HG03439 (cell line): ENCODE measurements around the gene ALX1.

Experiments used
- ATAC-seq: cut with Tn5 transposase; IDR thresholded peaks from one replicate; pipeline ENCODE4 v1.9.1; 2021; ENCODE audit warnings: mild to moderate bottlenecking, moderate library complexity; ENCODE audit not compliant: unreplicated experiment

The ALX1 gene

GRCh38 chr12:85280165-85280983 is at the start of gene ALX1:
ALX1 (plus strand) TSS chr12:85280220; CDS start chr12:85280262, 42 bp downstream.
- ATAC-seq: peak; percentile 65

DNA sequence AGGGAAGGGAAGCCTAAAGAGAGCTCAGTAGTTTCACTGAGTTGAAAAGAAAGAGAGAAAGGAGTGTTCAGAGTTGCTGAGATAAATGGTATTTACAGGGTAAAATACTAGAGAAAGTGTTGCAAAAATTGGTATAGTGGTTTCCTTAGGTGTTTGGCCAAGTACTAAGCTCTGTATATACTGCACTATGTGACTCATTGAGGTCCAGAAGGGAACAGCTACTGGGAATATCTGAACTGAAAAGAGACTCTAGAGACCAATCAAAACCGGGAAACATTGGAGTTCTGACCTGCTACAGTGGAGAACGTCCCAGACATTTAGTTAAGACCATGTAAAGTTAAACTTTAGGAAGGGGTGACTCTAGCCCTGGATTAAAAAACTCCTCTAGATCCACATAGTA is 42.7 kb upstream of the ALX1 start:
- no peak for ATAC-seq

- no peak for ATAC-seq
Observed at GRCh38 chr12:85244561-85244960, 35.5 kb upstream of the ALX1 start.

DNA sequence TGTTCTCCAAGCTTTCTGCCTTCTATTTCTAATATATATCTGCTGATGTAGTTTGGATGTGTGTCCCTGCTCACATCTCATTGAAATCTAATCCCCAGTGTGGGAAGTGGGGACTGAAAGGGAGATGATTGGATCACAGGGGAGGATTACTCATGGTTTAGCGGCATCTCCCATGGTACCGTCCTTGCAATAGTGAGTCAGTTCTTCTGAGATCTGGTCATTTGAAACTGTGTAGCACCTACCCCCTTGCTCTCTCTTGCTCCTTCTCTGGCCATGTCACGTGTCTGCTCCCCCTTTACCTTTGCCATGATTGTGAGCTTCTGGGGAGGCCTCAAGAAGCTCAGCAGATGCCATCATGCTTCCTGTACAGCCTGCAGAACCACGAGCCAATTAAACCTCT is 26.2 kb upstream of the ALX1 start:
- ATAC-seq: no peak

DNA sequence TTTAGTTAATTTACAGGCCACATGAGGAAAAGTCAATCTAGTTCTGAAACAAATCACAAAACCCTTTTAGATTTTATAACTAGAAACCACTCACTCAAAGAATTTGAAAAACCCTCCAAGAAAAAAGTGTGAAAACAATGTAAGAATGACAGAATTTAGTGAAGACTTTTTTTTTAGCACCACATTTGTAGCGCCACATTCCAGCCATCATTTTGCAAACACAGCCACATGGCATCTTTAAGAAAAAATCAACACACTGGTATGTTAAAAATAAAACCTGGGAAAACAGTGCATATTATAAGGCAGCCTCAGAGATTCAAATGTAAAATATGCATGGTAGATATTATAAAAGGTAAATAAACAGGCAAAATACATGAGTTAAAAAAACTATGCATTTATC is 22.3 kb upstream of the ALX1 start:
- ATAC-seq: no peak

DNA sequence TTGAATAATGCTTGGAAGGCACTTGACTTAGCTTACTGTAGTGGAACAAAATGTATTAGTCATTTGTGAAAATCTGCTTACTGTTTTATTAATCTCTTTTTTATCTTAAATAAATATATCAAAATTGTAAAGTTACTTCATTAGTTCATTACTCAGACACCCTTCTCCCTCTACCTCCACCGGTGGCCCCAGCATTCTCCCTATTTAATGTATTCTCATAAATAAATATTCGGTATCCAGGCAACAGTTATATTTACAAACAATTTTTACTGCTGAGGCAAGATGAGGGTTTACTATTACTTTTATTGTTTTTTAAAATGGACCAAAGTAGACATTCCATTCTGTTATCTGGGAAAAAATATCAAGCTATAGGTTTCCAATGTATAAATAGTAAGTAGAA is 19.6 kb upstream of the ALX1 start:
- no peak for ATAC-seq

DNA sequence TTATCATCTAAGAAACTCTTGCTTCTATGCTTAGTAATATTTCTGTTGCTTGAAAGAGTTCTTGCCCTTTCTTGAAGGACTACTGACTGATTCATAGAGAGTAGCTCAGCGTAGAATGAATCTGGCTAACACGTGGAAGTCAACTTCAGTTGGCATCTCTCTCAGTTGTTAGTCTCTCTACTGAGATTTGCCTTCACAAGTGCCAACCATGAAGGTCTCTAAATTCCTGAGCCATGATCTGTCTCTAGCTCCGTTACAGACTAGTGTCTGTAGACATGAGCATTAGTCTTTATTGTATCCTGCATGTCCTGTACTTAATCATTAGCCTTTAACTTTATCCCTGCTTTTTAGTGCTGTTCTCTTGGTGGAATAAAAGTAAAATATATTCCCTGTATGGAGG is 19.1 kb upstream of the ALX1 start:
- ATAC-seq: no peak

- ATAC-seq: no peak
Observed at GRCh38 chr12:85266356-85266755, 13.7 kb upstream of the ALX1 start.

DNA sequence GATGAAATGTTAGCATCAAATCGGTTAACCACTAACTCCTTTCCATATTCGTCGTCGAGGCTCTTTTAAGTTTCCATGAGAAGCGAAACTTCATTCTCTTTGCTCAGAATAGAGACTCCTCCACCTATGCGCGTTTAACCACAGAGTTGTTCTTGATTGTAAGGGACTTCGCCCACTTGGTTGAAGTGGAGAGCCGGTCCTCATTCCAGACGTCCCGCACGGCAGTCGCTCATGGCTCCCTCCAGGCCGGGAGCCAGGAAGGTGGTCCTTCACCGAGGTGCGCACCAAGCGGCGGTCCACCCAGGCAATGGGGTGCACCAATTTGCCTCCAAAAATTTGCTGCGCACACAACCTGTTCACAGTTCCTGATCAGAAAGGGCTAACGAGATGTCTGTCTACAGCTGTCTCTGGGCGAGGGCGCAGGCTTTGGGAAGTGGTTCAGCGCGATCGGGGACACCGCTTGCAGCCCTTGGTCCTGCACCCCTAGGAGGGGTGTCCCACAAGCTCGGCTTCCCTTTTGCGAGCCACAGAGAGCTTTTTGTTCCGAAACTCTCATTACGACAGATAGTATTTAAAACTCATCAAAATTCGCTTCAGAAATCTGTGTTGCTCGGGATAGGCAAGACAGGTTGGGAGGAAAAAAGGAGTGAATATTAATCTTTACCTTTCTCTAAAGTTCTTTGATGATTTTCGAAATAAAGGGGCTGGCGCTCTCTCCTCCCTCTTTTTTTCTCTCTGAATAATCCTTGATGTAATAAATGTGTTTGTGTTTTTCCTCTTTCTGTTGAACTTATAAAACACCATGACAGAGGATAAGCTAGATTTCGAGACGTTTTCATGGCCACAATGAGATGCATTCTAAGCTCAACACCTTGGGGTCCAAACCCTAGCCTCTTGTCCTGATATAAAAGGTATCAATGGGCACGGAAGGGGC is 6.4 kb upstream of the ALX1 start:
- no peak for ATAC-seq

GRCh38 chr12:85274315-85274651 is 5.7 kb upstream of the ALX1 start:
- ATAC-seq: no peak

DNA sequence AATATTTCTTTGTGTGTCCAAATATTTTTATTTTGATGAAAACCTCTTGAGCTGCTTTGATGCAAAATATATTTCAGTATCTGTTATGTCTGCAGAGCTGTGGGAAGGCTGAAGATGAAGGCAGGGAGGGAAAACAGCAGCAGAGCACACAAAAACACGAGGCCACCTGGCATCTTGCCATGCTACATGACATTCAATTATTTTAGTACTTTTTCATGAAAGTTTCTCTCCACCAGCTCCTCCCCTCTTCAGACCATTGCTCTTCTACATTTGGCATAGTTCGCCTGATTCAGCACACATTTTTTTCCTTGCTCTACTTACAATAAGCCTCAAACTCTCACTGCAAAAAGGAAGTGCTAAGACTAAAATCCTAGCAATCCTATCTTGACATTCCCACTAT is 4.6 kb upstream of the ALX1 start:
- no peak for ATAC-seq

GRCh38 chr12:85277191-85277590 is 2.8 kb upstream of the ALX1 start:
- ATAC-seq: no peak

GRCh38 chr12:85277900-85278597 is 2.0 kb upstream of the ALX1 start:
- ATAC-seq: no peak

DNA sequence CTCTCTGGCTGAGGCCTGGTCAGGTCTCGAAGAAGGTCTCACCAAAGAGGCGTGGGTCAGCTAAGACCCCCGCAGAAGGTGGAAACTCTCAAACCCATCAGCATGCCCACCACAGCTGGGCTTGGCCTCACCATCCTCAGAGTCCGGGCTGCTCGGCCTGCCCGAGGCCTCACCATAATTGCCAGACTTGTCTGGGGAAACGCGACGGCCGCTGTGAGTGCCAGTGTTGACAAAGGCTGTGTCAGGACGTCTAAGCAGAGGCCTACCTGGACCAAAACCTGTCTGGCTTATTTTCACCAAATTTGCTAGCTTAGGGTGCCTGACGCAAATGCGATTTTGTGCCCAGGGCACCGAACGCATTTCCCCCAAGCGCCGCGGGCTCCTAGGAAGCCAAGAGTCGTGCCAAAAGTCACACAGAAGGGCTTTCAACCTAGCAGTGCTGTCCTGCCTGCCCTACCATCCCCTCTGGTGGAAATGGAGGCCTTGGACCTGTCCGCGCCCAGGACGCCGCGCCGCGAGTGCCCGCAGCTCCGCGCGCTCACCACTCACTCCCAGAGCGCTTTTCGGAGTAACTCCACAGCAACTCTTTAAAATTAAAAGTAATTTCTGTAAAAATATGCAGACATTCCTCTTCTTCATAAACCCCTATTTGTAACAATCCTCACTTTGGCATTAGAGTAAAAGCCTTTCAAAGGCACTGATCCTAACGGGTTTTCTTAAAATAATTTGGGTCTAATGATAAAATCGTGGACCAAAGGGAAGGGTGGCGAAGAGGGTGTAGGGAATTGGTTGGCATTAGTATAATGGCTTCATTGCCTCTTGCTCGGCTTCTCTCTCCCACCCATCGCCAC is 1.2 kb upstream of the ALX1 start:
- ATAC-seq: no peak

GRCh38 chr12:85279449-85280164 is 413 bp upstream of the ALX1 start:
- no peak for ATAC-seq

DNA sequence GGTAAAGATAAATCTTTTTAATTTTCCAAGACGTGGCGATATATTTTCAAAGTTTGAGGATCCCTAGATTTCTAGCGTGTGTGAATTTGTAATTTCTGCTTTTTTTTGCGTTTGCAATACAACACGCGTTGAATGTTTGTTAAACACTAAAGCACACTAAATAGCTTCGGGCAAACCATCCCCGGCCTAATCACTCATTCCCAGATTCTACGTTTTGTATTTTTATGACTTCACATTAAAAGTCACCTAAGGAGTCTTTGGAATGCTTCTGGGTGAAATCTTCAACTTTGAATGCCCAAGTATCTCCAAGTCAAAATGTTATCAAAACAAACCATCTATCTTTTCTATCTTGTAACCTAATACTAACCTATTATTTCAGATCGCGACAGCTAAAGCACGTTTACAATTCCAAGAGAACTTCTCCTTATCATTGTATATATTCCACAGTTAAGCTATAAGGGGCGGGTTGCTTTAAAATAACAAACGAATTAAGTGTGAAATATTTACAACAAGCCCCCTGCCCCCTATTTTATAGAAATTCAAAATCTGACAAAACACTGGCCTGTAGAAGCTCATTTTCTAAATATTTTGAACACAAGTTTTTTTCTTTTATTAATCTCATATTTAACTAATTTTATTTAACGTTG is 1.1 kb downstream of the ALX1 start:
- ATAC-seq: no peak

DNA sequence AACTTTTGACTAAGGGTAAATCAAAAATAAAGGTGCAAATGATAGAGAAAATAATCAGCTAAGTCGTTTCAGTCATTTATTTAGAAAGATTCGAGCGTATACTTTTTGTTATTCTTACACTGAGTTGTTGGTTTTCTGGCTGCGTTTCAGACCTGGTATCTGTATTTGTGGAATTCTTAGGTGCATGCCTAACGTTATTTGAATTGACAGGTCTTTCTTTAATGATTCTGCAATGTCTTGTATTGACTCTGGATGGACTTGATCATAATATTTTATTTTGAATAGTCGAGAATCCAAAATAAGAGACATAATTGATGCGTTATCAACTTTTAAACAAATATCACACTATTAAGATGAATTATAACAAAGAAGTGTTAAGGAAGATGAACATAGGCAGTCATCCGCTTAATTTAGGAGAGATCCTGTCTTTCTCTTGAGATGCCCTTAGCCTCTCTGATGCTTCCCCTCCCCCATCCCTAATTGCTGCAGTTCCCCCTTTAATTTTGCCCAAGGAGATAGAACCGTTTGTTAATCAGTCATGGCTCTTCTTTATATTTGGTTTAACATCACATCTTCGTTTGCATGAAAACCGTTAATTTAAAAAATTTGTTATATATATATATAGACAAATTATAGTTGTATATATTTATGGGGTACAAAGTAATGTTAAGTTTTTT is 1.8 kb downstream of the ALX1 start:
- ATAC-seq: no peak

GRCh38 chr12:85283560-85283959 is 3.5 kb downstream of the ALX1 start:
- no peak for ATAC-seq

DNA sequence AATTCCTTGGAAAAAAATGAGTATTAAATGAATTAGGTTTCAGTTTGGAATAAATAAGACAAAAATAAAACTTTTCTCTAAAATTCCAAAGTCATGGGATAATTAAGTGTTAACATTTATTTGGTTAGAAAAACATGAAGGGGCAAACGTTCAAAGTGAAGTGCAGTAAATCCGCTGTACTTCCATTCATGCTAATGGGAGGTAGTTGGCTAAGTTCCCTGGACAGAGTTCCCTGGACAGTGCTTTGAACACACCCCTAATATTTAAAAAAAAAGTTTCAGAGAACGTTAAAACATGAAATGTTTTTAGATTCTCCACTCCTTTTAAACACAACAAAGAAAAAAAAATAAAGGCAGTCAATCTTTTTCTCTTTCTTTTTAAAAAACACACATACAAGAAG is 16.3 kb downstream of the ALX1 start:
- ATAC-seq: no peak
